OCI-LY7 (cell line): Measurements from ENCODE around the gene TIMM10.

Experiments
- CTCF ChIP-seq: fragments of 200-600 bp; sonication (generic); conservative IDR thresholded peaks from 2 replicates; pipeline ENCODE4 v1.5.1; 2014; ENCODE audit warnings: mild to moderate bottlenecking, antibody characterized with exemption, low read length, moderate library complexity, mixed read lengths
- EZH2phosphoT487 ChIP-seq: fragments of 200-600 bp; sonication (generic); IDR thresholded peaks from 2 replicates; pipeline ENCODE4 v1.6.1; 2018; ENCODE audit warnings: low read depth, borderline replicate concordance, mild to moderate bottlenecking, mixed run types, antibody characterized with exemption, low read length, moderate library complexity, mixed read lengths

- TF ChIP-seq CTCF (no peak), EZH2phosphoT487 (no peak)
Observed at GRCh38 chr11:57499983-57500461, 30.5 kb downstream of the TIMM10 start.
